OCI-LY3 (cell line): Measurements from ENCODE around the gene CRYGN.

Experiments used
- EZH2phosphoT487 ChIP-seq: fragments of 200-600 bp; shearing (Covaris generic); IDR thresholded peaks from 2 replicates; pipeline ENCODE4 v1.6.1; 2018; ENCODE audit warnings: antibody characterized with exemption, mixed run types, low read depth
- TF ChIP-seq, protein P1 (sequence below): fragments of 200-600, 300-600 bp; sonication (generic); IDR thresholded peaks from 2 replicates; pipeline ENCODE4 v1.5.1; 2014; ENCODE audit warnings: antibody characterized with exemption, low read length, low read depth

DNA sequence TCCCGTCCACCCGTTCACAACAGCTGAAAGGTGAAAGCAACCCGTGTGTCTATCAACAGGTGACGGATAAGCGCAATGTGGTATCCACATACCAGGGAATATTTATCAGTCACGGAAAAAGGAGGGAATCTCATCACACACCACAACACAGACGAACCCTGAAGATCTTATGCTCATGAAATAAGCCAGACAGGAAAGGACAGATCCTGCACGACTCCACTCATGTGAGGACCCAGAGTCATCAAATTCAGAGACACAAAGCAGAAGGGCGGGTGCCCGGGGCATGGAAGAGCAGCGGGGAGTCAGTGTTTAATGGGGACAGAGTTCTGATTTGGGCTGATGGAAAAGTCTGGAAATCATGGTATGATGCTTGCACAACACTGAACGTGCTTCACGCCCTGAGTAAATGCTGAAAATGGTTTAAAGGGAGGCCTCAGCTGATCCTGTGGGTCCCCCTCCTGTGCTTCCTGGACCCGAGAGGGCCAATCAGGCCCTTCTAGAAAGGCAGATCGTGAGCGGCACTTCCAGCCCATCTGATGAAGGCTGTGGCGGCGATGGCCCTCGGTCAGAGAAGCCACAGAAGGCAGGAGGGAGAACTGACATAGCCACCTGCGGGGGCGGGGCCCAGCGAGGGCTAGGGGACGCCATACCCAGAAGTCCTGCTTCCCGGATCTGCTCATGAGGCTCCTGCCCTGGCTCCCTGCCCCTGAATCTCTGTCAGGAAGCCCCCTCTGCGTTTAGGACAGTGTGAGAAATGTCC lies 49.2 kb downstream of the CRYGN start:
- TF ChIP-seq, protein P1, sequence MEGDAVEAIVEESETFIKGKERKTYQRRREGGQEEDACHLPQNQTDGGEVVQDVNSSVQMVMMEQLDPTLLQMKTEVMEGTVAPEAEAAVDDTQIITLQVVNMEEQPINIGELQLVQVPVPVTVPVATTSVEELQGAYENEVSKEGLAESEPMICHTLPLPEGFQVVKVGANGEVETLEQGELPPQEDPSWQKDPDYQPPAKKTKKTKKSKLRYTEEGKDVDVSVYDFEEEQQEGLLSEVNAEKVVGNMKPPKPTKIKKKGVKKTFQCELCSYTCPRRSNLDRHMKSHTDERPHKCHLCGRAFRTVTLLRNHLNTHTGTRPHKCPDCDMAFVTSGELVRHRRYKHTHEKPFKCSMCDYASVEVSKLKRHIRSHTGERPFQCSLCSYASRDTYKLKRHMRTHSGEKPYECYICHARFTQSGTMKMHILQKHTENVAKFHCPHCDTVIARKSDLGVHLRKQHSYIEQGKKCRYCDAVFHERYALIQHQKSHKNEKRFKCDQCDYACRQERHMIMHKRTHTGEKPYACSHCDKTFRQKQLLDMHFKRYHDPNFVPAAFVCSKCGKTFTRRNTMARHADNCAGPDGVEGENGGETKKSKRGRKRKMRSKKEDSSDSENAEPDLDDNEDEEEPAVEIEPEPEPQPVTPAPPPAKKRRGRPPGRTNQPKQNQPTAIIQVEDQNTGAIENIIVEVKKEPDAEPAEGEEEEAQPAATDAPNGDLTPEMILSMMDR, result no peak
- no peak for TF ChIP-seq EZH2phosphoT487
